ENCODE results near the gene SERPINA4.

SERPINA4 gene

GRCh38 chr14:94521375-94522114, 39.7 kb upstream of the SERPINA4 start:
- TF ChIP-seq CTCF (conservative IDR thresholded peaks at IDR 0.05; ENCODE audit: low read length) (no peak), EZH2phosphoT487 (IDR thresholded peaks at IDR 0.05; ENCODE audit: borderline replicate concordance) (no peak)
- H3K9ac ChIP-seq (ENCODE audit: low read depth, low read length, poor library complexity, severe bottlenecking) = no peak overlapping the region
- no peaks in the 10 kb centered on the region for H3K79me2 ChIP-seq (ENCODE audit: insufficient read depth, low read length)
- H3F3A ChIP-seq (ENCODE audit: low read depth) = no peaks in the 10 kb centered on the region
- H2AFZ ChIP-seq (ENCODE audit: low read length) = no peak overlapping the region
- H4K20me1 ChIP-seq (ENCODE audit: insufficient read depth, low read length, poor library complexity, severe bottlenecking) = no peaks in the 10 kb centered on the region
- no peak overlapping the region for H3K4me2 ChIP-seq (ENCODE audit: low read depth, low read length, poor library complexity, severe bottlenecking)
- no peaks in the 10 kb centered on the region for H3K9me2 ChIP-seq (replicated peaks; ENCODE audit: low read depth, low read length)
- no peaks in the 10 kb centered on the region for H3K27me3 ChIP-seq (ENCODE audit: insufficient read depth, low read length, poor library complexity, severe bottlenecking)
- H3K9me3 ChIP-seq (ENCODE audit: insufficient read depth, low read depth, low read length) = no peaks in the 10 kb centered on the region
- no peaks in the 10 kb centered on the region for H3K36me3 ChIP-seq (ENCODE audit: insufficient read depth, low read length)
- H3K4me3 ChIP-seq (ENCODE audit: low read length, poor library complexity, severe bottlenecking) = no peak overlapping the region
- no peaks in the 10 kb centered on the region for H3K4me1 ChIP-seq (ENCODE audit: insufficient read depth, low read length, poor library complexity, severe bottlenecking)

GRCh38 chr14:94522115-94522724, 39.0 kb upstream of the SERPINA4 start:
- Histone ChIP-seq H4K20me1 (ENCODE audit: insufficient read depth, low read length, poor library complexity, severe bottlenecking) (no peaks in the 10 kb centered on the region), H3K4me3 (ENCODE audit: low read length, poor library complexity, severe bottlenecking) (no peak overlapping the region), H2AFZ (ENCODE audit: low read length) (no peak overlapping the region), H3K9me3 (ENCODE audit: insufficient read depth, low read depth, low read length) (no peaks in the 10 kb centered on the region), H3K27me3 (ENCODE audit: insufficient read depth, low read length, poor library complexity, severe bottlenecking) (no peaks in the 10 kb centered on the region), H3K79me2 (ENCODE audit: insufficient read depth, low read length) (no peaks in the 10 kb centered on the region), H3K4me1 (ENCODE audit: insufficient read depth, low read length, poor library complexity, severe bottlenecking) (no peaks in the 10 kb centered on the region), H3K9ac (ENCODE audit: low read depth, low read length, poor library complexity, severe bottlenecking) (no peak overlapping the region), H3K9me2 (replicated peaks; ENCODE audit: low read depth, low read length) (no peaks in the 10 kb centered on the region), H3F3A (ENCODE audit: low read depth) (no peaks in the 10 kb centered on the region), H3K4me2 (ENCODE audit: low read depth, low read length, poor library complexity, severe bottlenecking) (no peak overlapping the region), H3K36me3 (ENCODE audit: insufficient read depth, low read length) (no peaks in the 10 kb centered on the region)
- TF ChIP-seq CTCF (conservative IDR thresholded peaks at IDR 0.05; ENCODE audit: low read length) (no peak), EZH2phosphoT487 (IDR thresholded peaks at IDR 0.05; ENCODE audit: borderline replicate concordance) (no peak)

- no peaks in the 10 kb centered on the region for H3K4me1 ChIP-seq (ENCODE audit: insufficient read depth, low read length, poor library complexity, severe bottlenecking)
- no peak overlapping the region for H3K9ac ChIP-seq (ENCODE audit: low read depth, low read length, poor library complexity, severe bottlenecking)
- no peaks in the 10 kb centered on the region for H3K27me3 ChIP-seq (ENCODE audit: insufficient read depth, low read length, poor library complexity, severe bottlenecking)
- no peak overlapping the region for H3K4me3 ChIP-seq (ENCODE audit: low read length, poor library complexity, severe bottlenecking)
- no peaks in the 10 kb centered on the region for H3K36me3 ChIP-seq (ENCODE audit: insufficient read depth, low read length)
- no peaks in the 10 kb centered on the region for H4K20me1 ChIP-seq (ENCODE audit: insufficient read depth, low read length, poor library complexity, severe bottlenecking)
- H3F3A ChIP-seq (ENCODE audit: low read depth) = no peaks in the 10 kb centered on the region
- H3K79me2 ChIP-seq (ENCODE audit: insufficient read depth, low read length) = no peaks in the 10 kb centered on the region
- H2AFZ ChIP-seq (ENCODE audit: low read length) = no peak overlapping the region
- H3K9me3 ChIP-seq (ENCODE audit: insufficient read depth, low read depth, low read length) = no peaks in the 10 kb centered on the region
- H3K4me2 ChIP-seq (ENCODE audit: low read depth, low read length, poor library complexity, severe bottlenecking) = no peak overlapping the region
- TF ChIP-seq CTCF (conservative IDR thresholded peaks at IDR 0.05; ENCODE audit: low read length) (no peak), EZH2phosphoT487 (IDR thresholded peaks at IDR 0.05; ENCODE audit: borderline replicate concordance) (no peak)
- no peaks in the 10 kb centered on the region for H3K9me2 ChIP-seq (replicated peaks; ENCODE audit: low read depth, low read length)
Measured at GRCh38 chr14:94523265-94523664, 38.0 kb upstream of the SERPINA4 start.

All from Loucy (cell line).